ENCODE data around the gene GLOD4.
A peak's percentile ranks its signal among the peaks of the same experiment; 100 is the strongest.
"Not testable (repeated sequence)": the region's sequence is repeated elsewhere in the genome, so short reads cannot be mapped to it uniquely, and the experiment has no call there.

The GLOD4 gene

GRCh38 chr17:802901-803881 lies 21.1 kb upstream of the GLOD4 start:
- no peak for DNase-seq (ENCODE audit: low spot score)

- DNase-seq (ENCODE audit: low spot score): no peak
Measured at GRCh38 chr17:802481-802880, 20.4 kb upstream of the GLOD4 start.

GRCh38 chr17:801660-802059 lies 19.6 kb upstream of the GLOD4 start:
- no peak for DNase-seq (ENCODE audit: low spot score)

- DNase-seq (ENCODE audit: low spot score): no peak
Measured at GRCh38 chr17:800446-801242, 18.6 kb upstream of the GLOD4 start.

GRCh38 chr17:799261-799660 lies 17.2 kb upstream of the GLOD4 start:
- DNase-seq (ENCODE audit: low spot score): no peak

- no peak for DNase-seq (ENCODE audit: low spot score)
Measured at GRCh38 chr17:798246-798645, 16.2 kb upstream of the GLOD4 start.

GRCh38 chr17:797236-797840 lies 15.3 kb upstream of the GLOD4 start:
- no peak for DNase-seq (ENCODE audit: low spot score)

- no peak for DNase-seq (ENCODE audit: low spot score)
Measured at GRCh38 chr17:796609-797008, 14.5 kb upstream of the GLOD4 start.

GRCh38 chr17:795721-796120 lies 13.6 kb upstream of the GLOD4 start:
- no peak for DNase-seq (ENCODE audit: low spot score)

GRCh38 chr17:795276-795675 lies 13.2 kb upstream of the GLOD4 start:
- DNase-seq (ENCODE audit: low spot score): no peak

- DNase-seq (ENCODE audit: low spot score): peak; percentile 66
Measured at GRCh38 chr17:794876-795275, 12.8 kb upstream of the GLOD4 start.

GRCh38 chr17:792277-792676 lies 10.2 kb upstream of the GLOD4 start:
- no peak for DNase-seq (ENCODE audit: low spot score)

- no peak for DNase-seq (ENCODE audit: low spot score)
Measured at GRCh38 chr17:791829-792228, 9.7 kb upstream of the GLOD4 start.

GRCh38 chr17:790874-791247 lies 8.8 kb upstream of the GLOD4 start:
- not testable (repeated sequence) for DNase-seq (ENCODE audit: low spot score)

- not testable (repeated sequence) for DNase-seq (ENCODE audit: low spot score)
Measured at GRCh38 chr17:789931-790873, 8.1 kb upstream of the GLOD4 start.

GRCh38 chr17:789160-789840 lies 7.2 kb upstream of the GLOD4 start:
- no peak for DNase-seq (ENCODE audit: low spot score)

- no peak for DNase-seq (ENCODE audit: low spot score)
Measured at GRCh38 chr17:788551-788950, 6.5 kb upstream of the GLOD4 start.

GRCh38 chr17:787641-788221 lies 5.7 kb upstream of the GLOD4 start:
- no peak for DNase-seq (ENCODE audit: low spot score)

GRCh38 chr17:785901-786300 lies 3.8 kb upstream of the GLOD4 start:
- not testable (repeated sequence) for DNase-seq (ENCODE audit: low spot score)

GRCh38 chr17:784143-784542 lies 2.1 kb upstream of the GLOD4 start:
- no peak for DNase-seq (ENCODE audit: low spot score)

GRCh38 chr17:778096-778495 lies 4.0 kb downstream of the GLOD4 start:
- no peak for DNase-seq (ENCODE audit: low spot score)
